Fibroblast of upper back skin (primary cell): ENCODE data around the gene PPIL4.
A peak's percentile ranks its signal among the peaks of the same experiment; 100 is the strongest.
"Not testable (repeated sequence)": the region's sequence is repeated elsewhere in the genome, so short reads cannot be mapped to it uniquely, and the experiment has no call there.

Source experiments
- DNase-seq: peaks from one replicate; pipeline ENCODE4 v3.0.0-alpha.2; 2013

Gene PPIL4

DNA sequence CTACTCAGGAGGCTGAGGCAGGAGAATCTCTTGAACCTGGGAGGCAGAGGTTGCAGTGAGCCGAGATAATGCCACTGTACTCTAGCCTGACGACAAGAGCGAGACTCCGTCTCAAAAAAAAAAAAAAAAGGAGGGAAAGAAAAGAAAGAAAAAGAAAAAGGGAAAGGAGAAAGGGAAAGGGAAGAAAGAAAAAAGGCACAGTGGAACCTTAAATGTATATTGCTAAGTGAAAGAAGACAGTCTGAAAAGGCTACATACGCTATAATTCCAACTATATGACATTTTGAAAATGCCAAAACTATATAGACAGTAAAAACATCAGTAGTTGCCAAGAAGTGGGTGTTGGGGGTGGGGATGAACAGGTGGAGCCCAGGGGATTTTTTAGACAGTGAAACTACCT, 16.2 kb downstream of the PPIL4 start:
- DNase-seq = no peak

DNA sequence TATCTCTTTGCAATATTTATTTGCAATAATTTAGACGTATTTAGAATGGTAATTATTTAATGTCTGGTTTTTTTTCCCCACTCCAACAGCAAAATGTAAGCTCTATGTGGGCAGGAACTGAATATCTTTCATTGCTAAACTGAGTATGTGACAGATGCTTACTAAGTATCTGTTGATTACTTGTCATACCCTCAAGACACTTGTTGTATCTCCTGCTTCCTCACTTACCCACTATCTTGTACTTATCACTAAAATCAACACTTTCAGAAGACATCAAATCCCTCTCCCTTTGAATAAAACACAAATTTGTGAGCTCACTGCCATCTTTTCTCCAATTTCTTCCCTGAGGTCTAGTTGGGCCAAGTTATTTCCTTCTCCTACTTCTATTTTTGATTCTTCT, 30.3 kb downstream of the PPIL4 start:
- DNase-seq = no peak

DNA sequence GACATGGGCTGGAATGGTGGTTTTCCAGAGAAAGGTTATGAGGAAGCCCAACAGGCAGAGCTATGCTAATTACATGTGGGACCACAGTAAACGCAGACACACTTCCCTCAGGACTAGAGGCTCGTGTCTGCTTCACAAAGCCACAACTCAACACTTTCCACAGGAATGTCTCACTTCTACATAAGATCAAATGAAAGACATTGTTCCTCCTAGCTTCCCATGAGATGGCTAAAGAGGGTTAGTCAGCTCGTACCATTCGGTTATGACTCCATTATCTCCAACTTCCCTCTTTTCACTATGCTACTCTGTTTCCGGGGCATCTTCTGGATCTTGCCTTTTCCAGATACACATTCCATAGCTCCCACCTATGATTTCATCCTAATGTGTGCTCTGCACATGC, 31.9 kb downstream of the PPIL4 start:
- DNase-seq = peak; percentile 47

DNA sequence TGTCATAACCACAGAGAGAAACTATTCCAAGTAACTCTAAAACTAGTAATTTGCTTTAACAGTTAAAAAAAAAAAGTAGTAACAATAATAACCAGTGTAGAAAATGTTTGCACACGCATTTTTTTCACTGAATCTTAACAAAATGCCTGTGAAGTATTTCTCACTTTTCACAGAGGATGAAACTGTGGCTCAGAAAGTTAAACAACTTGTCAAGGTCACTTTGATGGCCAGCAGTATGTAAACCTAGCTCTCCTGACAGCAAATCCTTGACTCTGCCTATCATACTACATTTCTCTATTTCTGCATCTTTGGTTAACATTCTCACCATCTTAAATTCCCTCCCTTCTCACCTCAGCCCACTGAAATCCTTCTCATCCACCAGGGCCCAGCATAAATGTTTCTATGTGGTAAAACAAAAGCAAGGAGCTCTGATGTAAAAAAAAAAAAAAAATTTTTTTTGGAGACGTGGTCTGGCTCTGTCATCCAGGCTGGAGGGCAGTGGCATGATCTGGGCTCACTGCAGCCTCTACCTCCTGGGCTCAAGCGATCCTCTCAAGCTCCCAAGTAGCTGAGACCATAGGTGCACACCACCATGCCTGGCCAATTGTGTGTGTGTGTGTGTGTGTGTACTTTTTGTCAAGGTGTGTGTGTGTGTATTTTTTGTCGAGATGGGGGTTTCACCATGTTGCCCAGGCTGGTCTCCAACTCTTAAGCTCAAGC, 34.9 kb downstream of the PPIL4 start:
- DNase-seq = no peak

DNA sequence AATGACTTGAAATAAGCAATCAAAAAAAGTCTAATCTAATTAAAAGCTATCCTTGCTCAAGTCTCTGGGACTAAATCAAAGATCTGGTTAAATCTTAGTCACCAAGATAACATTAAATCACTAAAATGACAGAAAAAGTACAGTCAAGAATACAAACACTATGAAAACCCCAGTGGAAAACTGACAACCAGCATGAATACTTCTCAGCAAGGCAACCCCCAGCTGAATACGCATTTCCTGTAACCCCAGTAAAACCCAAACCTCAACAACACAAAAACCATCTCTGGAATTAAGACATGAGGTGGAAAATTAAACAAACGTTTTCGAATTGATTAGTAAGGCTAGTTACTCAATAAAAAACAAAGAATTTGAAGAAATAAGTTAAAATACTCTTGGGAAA, 37.4 kb downstream of the PPIL4 start:
- no peak for DNase-seq

DNA sequence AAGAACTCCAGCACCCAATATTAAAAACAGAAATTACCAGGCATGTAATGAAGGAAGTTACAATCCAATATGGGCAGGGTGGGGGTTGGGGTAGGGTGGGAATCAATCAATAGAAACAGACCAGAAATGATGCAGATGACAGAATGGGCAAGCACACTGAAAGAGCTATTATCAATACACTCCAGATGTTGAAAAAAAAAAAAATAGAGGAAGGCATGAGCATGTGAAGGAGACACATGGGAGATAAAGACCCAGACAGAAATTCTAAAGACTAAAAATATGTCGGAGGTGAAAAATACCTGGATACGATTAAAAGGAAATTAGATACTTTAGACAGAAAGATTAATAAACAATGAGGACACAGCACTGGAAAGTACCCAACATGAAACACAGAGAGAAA, 42.0 kb downstream of the PPIL4 start:
- no peak for DNase-seq

DNA sequence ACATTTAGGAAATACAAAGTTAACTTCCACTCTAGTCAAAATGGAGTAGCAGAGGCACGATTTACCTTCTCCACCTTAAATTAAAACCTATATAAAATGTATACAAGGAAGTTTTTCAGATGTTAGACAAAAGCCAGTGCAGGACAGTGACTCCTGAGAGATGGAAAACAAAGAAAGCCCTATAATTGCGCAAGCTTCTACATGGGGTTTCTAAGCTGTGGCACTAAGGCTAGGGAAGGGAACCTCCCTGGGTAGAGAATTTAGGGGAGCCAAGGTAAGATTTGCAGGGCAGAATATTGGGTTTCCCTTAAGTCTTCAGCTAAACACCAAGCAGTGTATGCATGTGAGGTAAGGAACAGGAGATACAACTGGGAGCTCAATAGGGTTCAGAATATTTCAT, 42.6 kb downstream of the PPIL4 start:
- DNase-seq = no peak

DNA sequence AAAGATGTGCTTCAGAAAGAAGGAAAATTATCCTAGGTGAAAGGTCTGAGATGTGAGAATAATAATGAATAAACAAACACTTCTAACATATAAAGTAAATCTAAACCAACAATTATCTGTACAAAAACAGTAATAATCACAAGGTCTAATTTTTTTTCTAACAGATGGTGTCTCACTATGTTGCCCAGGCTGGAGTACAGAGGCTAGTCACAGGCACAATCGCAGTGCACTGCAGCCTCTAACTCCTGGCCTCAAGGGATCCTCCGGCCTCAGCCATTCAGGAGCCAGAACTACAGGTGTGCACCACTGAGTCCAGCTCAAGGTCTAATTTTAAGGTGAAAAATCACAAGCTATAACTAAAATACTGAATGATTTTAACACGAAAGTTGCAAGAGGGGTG, 44.1 kb downstream of the PPIL4 start:
- DNase-seq = no peak

DNA sequence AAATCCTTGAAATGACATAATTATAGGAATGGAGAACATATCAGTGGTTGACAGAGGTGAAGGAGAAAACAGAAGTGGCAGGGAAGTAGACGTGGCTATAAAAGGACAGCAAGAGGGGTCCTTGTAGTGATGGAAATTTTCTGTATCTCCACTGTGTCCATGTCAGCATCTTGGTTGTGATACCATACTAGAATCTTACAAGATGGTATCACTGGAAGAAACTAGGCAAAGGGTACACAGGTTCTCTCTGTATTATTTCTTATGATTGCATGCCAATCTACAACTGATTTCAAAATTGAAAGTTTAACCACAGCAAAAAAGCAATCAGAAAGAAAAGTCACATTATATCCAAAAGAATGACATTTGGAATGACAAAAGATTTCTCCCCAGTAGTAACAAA, 44.6 kb downstream of the PPIL4 start:
- no peak for DNase-seq

DNA sequence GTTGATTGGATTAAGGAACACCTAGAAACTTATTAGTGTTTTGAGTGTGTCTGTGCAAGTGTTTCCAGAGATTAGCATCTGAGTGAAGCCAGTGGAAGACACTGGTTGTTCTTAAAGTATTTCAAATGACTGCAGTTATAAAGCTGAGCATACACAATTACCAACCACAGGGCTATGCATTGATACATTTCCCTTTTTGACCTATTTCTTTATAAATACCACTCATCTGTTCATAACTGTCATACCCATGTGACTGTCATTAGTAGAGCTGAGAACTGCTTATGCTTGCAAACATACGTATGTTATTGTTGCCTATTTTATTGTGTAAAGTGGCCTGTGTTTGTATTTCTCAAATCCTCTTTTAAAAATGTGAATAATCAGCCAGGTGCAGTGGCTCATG, 45.7 kb downstream of the PPIL4 start:
- no peak for DNase-seq

DNA sequence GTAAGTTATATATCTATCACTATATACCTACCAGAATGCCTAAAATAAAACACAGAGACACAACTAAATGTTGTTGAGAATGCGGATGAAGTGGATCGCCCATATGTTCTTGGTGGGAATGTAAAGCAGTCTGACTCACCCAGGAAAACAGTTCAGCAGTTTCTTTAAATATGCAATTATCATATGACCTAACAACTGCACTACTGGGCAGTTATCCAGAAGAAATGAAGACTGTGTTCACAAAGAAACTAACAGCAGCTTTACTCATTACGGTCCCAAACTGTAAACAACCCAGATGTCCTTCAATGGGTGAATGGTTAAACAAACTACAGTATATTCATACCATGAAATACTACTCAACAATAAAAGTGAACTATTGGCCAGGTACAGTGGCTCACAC, 46.8 kb downstream of the PPIL4 start:
- peak; percentile 93 for DNase-seq

DNA sequence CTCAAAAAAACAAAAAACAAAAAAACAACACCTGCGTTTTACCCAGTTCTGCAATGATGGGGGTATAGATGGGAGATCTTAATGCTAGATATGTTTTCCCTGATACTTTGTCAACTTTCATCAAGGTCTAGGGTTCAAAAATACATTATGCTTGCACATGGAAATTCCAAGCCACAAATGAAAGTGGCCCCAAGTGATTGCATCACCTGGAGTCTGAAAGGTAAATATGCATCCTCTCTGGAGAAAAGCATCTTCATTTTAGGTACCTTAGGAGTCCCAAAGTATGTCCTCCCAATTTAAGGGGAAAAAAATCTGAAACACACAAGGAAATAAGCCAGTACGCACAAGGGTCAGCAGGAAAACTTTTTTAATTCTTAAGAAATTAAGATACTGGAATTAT, 48.5 kb downstream of the PPIL4 start:
- DNase-seq = no peak

DNA sequence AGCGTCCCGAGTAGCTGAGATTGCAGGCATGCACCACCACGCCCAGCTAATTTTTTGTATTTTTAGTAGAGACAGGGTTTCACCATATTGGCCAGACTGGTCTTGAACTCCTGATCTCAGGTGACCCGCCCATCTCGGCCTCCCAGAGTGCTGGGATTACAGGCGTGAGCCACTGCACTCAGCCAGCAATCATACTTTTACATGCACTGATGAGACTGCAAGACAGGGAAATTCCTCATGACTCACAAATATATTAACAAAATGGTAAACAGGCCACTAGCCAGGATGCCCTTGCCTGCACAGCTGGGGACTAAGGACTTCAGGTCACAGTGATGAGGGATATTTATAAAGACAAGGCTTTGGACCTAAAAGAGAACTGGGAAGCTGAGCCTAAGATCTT, 49.2 kb downstream of the PPIL4 start:
- peak; percentile 37 for DNase-seq

DNA sequence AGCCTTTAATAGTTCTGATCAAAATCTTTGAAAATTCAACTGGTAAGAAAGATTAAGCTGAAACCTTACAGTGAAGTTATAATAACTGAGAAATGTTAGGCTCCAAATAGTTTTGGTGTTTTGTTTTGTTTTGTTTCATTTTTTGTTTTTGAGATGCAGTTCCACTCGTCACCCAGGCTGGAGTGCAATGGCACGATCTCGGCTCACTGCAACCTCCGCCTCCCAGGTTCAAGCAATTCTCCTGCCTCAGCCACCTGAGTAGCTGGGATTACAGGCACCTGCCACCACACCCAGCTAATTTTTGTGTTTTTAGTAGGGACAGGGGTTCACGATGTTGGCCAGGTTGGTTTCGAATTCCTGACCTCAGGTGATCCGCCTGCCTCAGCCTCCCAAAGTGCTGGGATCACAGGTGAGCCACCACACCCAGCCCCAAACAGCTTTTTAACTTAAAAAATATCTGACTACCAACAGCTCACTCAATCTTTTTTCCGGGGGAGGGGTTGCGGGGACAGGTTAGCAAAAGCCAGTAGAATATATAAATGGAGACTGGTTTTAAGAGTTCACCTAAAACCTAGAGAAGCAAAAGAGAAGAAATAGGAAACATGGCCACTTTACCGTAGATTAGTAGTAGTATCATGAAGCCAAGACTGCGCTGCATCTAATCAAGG, 50.4 kb downstream of the PPIL4 start:
- not testable (repeated sequence) for DNase-seq

DNA sequence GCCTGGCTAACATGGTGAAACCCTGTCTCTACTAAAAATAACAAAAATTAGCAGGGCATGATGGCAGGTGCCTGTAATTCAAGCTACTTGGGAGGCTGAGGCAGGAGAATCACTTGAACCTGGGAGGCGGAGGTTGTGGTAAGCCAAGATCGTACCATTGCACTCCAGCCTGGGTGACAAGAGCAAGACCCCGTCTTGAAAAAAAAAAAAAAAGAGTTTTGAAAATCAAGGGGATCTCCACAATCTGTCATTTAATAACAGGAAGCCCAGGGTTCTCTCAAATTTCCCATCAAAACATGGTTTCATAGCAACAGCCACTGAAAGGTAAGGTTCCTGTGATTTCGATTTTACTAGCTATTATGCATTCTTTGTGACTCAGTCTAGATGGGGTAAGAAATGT, 51.0 kb downstream of the PPIL4 start:
- DNase-seq = not testable (repeated sequence)

DNA sequence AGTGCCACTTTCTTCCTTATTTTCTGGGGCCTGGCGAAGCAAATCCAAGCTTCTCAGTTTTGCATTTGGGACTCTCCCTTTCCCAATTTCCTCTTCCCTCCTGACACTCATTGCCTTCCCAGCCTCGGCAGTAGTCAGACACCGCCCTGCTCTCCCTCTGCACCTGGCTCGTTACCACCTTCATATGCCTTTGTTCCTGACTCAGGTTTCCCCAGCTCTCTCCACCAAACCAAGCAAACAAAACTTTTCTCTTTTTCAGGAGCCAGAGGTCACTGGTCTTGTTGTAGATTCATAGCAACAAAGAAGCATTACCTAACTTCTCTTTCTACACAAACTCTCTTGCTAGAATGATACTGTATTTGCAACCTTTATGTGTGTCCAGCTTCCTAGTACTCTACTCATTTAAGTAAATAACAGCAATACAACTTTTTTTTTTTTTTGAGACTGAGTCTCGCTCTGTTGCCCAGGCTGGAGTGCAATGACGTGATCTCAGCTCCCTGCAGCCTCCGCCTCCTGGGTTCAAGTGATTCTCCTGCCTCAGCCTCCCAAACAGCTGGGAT, 52.0 kb downstream of the PPIL4 start:
- DNase-seq = no peak

DNA sequence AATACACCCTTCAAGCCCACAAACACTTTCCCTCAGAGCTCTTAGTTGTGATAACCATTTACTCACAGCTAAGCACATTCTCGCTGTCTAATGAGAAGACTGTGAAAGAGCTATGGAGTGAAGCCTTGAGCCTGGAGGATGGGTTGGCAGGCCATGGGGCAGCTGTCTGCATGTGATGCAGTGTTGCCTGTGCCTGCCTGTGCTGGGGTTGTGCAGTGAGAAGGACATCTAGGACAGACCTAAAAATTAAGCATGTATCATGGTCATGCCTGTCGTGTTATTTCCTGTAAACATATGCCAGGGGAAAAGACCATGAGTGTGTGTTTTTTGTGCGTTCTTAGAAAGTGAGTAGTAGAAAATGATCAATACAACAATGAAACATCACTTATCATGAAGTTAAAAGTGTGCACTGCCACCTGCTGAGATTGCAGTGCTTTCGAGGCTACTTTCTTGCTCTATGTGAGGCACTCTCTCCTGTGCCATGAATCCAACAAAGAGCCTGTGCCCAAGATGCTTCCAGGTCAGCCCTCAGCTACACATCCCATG, 53.0 kb downstream of the PPIL4 start:
- DNase-seq = no peak

DNA sequence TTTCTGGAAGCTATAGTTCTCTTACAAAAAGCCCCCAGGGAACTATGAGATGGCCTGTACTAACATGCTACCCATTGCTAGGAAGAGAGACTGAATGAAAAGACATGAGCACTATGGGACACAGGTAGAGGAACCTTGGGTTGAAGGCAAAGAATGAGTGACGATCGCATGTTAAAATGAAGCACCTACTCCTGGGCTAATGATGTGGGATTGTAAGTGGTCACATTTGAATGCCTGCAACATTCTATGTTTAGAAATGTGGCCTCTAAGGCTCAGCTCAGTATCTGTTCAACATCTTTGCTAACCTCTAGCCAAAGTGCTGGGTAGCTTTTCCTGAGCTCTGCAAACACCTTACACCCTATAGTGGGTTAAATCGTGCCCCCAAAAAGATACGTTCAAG, 55.9 kb downstream of the PPIL4 start:
- no peak for DNase-seq

DNA sequence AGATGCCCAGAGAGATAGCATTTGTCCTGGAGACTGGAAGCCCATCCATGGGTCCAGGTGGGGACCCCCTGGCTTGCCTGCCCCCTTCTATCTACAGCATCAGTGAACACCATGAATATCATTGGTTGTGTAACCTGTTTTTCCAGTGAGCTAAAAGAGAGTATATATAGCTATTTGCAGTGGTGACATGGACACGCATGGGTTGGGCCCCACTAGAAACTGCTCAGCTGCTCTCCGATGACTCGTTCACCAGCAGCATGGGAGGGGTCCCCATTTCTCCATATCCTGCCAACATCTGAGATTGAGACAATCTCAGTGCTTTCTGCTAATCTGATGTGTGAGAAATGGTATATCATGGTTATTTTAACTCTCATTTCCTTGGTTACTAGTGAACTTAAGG, 57.0 kb downstream of the PPIL4 start:
- no peak for DNase-seq

DNA sequence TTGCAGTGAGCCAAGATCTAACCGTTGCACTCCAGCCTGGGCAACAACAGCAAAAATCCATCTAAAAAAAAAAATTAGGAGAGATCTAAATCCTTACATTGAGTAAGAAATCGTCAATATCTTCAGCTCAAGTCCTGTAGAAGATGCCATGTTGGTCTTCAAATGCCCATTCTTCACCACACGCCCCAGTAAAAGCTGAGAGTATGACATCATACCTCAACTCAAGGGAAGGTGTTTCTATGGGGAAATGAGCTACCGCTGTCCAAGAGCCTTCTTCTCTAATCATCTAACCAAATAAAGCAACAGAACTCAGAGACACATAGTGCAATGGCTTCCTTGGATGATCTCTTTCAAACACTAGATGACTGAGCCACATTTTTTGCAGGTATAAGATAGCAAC, 58.5 kb downstream of the PPIL4 start:
- no peak for DNase-seq

DNA sequence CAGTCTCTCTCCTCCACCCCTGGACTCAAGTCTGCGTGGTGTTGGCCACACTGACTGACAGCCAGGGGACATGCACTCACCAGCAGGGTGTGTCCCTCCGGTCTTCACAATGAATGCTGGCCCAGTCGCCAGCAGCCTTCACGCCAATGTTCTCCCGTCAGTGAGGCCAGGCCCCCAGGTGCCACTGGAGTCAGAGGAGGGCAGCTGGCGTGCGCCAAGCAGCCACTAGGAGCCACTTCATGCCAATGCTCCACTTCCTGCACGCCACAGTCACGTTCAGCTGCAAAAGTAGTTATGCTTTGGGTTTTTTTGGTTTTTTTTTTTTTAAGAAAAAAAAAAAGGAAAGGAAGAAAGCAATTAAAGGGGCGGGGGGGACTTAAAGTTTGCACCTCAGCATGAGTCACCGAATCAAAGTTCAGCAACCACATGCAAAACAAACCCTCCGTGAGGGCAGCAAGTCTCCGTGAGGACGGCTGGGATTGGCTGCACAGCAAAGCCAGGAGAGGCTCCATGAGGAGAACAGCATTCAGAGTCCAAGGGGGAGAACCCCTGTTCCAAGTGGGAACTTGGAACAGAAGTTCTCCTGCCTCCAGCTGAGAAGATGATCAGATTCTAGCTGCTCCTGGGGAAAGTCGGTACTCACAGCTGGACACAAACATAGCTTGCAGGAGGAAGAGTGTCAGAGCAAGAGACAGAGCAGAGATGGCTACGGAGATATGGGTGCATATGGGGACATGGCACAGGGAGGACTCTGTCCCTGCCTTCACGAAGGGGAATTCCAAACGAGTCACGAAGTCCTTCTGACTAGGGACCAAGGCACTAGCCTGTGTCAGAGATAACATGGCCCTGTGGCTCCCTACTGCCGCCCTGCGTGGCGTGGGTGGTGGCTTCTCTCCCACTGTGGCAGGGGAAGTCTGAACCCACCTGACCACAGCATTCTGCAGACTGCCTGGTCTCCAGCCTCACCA, 60.8 kb downstream of the PPIL4 start, which contains the start of gene ZC3H12D:
Gene ZC3H12D (minus strand): TSS at position 282 of the 968 bp plus-strand sequence. CDS start 10,471 bp downstream, outside the sequence.
- DNase-seq = peak; percentile 43

DNA sequence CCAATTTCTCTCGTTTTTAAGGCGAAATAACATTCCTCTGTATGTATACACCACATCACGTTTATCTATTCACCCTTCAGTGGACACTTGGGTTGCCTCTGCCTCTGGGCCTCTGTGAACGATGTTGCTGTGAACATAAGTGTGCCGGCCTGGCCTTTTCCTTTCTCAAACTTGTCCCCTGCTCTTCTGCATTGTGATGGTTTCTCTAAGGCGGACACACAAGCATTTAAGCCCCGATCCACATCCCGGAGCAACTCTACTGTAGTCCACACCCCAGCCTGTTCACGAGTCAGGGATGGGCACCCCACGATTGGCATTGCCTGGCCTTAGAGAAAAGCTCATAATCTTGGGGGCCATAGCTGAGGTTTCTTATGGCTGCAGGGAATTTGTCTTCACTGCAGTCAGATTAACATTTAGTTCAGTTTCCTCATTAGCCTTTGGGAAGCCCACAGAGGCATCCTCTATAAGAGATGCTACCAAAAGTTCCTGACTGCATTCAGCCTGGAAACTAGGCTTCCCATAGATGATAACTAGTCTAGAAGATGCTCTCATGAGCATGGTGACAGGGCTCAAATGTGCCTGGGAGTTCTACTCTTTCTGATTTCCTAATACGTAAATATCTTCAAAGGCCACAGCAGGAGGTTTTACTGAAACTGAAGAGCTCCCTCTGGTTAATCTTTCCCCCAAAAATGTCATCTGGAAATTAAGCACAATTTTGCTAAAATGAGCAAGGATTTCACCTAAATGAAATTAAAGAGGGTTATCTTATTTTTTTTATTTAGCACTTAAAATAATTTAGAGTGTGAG, 61.8 kb downstream of the PPIL4 start:
- no peak for DNase-seq
